LoVo (cell line): ENCODE results near the gene WDR53.
A peak's percentile ranks its signal among the peaks of the same experiment; 100 is the strongest.
"Not testable (repeated sequence)": the region's sequence is repeated elsewhere in the genome, so short reads cannot be mapped to it uniquely, and the experiment has no call there.

ENCODE experiments used
- DNase-seq: peaks from one replicate; pipeline ENCODE4 v3.0.0-alpha.2; 2016; ENCODE audit warnings: low spot score

Gene WDR53

GRCh38 chr3:196558476-196558875 lies 9.9 kb downstream of the WDR53 start:
- no peak for DNase-seq

DNA sequence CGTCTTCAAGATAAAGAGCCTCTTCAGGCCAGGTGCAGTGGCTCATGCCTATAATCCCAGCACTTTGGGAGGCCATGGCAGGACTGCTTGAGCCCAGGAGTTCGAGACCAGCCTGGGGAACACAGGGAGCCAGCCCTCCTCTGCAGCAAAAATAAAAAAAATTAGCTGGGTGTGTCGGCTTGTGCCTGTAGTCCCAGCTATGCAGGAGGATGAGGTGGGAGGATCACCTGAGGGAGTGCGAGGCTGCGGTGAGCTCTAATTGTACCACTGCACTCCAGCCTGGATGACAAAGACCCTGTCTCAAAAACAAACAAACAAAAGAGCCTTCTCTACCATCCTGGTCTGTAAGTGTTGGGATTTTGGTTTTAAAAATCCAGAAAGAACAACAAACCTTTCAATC lies 11.1 kb downstream of the WDR53 start:
- no peak for DNase-seq

DNA sequence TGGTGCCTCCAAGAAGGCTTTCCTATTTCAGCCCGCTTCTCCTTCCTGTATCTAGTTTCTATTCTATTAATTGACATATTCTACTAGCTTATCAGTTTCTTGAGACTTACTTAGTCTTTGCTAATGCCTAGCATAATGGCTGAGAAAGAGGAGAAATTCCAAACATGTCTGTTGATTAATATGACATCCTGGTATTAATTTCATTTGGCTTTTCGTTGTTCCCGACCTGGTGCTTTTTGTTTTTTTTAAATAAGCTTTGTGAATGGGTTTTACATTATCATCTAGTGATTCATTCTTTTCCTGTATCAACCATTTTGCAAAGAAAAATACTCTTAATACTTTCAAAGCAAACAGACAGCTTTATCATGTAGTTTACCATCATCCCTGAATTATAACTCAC lies 13.1 kb downstream of the WDR53 start:
- DNase-seq: no peak

GRCh38 chr3:196554205-196554604 lies 14.1 kb downstream of the WDR53 start:
- DNase-seq: no peak

- DNase-seq: no peak
Measured at GRCh38 chr3:196553551-196553950, 14.8 kb downstream of the WDR53 start.

DNA sequence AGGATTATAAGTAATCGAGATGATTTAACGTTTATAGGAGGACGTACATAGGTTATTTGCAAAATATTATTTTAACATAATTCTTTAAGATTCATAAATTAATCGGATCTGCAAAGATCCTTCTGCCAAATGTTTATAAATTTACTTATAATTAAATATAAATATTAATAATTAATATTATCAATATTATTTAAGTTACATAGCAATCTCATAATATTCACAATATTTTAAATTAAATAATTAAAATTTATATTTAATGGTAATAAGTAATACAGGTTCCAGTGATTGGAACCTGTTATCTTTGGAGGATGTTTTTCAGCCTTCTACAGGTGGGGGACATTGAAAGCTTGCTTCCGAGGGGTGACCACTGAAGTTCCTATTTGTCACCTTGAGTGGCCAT lies 16.1 kb downstream of the WDR53 start:
- DNase-seq: no peak

GRCh38 chr3:196550172-196550571 lies 18.2 kb downstream of the WDR53 start:
- DNase-seq: not testable (repeated sequence)

DNA sequence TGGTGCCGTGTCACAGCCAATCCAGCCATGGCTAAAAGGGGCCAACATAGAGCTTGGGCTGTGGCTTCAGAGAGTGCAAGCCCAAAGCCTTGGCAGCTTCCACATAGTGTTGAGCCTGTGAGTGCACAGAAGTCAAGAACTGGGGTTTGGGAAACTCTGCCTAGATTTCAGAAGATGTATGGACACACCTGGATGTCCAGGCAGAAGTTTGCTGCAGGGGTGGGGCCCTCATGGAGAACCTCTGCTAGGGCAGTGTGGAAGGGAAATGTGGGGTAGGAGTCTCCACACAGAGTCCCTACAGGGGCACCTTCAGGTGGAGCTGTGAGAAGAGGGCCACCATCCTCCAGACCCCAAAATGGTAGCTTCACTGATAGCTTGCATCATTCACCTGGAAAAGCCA lies 19.0 kb downstream of the WDR53 start:
- DNase-seq: not testable (repeated sequence)

GRCh38 chr3:196547067-196547466 lies 21.3 kb downstream of the WDR53 start:
- DNase-seq: no peak

DNA sequence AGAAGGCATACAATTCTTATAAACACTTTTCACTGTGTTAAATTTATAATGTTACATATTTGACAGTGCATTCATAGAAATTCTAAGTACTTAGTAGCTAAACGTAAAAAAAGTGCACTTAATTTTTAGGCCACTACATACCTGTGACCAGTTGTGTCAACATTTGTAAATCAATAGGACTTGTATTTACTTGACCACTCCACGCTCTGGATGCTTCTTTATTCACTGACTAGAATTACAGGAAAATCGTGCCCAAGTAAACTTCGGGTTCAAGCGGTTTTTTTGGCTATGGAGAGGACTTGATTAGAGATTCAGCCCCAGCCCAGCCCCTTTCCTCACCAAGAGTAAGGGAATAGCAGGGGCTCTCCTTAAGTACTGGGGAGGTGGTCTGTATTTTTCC lies 21.8 kb downstream of the WDR53 start:
- DNase-seq: no peak

GRCh38 chr3:196544491-196544992 lies 23.8 kb downstream of the WDR53 start:
- no peak for DNase-seq

DNA sequence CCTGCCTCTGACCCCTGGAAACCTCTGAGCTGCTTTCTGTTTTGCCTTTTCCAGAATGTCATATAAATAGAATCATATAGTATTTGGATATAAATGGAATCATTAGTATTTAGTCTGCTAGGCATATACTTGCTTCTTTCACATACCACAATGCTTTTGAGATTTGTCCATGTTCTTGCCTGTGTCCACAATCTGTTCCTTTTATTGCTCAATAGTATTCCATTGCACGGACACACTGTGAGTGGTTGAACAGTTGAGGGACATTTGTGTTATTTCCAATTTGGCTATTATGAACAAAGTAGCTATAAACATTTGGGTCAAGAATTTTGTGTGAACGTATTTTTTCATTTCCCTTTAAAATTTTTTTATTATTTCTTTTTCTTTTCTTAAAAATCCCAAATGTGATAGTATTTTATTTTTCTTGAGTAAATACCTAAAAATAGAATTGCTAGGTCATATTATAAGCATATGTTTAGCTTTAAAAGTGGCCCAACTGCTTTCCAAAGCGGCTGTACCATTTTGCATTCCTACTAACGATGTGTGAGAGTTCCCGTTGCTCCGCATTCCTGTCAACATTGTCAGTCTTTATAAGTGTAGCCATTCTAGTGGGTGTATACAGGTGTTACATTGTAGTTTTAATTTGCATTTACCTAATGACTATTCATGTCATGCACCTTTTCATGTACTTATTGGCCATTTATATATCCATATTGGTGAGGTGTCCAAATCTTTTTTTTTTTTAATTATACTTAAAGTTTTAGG lies 26.5 kb downstream of the WDR53 start:
- DNase-seq: no peak

DNA sequence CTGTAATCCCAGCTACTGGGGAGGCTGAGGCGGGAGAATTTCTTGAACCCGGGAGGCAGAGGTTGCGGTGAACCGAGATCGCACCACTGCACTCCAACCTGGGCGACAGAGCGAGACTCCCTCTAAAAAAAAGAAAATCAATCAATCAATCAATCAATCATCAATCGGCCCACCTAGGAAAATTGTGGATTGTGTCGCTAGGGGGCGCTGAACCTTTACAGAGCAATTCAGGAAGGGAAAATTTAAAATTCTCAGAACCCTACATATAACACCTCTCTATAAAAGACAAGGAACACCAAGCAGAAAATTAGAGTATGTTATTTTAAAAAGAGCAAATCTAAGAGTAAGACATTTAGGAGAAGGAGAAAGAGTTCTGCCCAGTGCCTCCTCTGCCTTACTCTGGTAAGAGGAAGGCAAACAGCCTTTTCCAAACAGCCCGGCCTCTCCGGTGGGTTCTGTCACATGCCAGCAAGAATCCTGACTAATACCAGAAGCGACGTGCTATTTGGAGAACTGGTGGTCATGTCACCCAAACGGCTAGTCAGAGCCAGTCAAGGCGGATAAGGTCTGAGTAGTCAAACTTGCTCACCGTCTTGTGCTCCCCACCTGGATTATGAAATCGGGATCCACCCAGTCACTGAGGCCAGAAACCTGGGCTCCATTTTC lies 30.9 kb downstream of the WDR53 start:
- DNase-seq: no peak

- no peak for DNase-seq
Measured at GRCh38 chr3:196533260-196533681, 35.1 kb downstream of the WDR53 start.

- no peak for DNase-seq
Measured at GRCh38 chr3:196531418-196531817, 36.9 kb downstream of the WDR53 start.

DNA sequence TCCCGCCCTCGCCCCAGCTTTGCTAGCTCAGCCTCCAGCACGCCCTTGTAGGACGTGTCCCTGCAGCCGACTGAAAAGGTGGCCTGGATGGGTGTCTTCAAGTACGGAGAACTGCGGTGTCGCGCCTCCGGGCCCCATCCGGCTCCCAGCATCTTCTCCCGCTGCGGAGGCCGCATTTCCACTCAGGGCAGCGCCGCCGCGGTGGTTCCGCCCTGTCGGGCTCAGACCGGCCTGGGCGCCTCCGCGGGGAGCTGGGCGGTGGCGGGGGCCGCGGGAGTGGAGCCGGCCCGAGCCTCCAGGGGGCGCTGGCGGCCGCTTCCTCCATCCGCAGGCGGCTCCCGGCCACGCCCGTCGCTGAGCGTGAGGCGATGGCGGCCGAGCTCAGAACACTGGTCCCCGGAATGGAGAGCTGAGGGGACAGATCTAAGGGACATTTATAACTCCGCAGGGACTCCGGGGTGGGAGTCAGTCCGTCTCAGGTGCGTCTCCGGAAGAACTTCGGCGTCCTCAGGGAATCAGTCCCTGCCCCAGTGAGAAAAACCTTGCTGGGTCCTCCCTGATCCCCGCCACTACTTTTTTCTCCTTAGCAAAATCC lies 39.6 kb downstream of the WDR53 start:
- DNase-seq: peak; percentile 86

DNA sequence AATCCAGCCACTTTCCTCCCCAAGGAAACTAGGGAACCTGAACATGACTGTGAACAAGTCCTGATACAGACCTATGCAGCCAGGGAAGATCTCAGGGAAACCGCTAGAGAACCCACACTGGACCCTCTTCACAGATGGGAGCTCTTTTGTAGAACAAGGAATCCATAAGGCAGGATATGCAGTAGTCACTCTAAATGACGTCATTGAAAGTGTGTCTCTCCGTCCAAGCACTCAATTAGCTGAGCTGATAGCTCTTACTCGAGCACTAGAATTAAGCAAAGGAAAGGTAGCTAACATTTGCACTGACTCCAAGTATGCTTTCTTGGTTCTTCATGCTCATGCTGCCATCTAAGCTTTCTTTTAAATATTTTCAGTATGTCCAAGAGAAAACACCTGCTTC lies 43.2 kb downstream of the WDR53 start:
- DNase-seq: no peak

- no peak for DNase-seq
Measured at GRCh38 chr3:196524527-196524926, 43.8 kb downstream of the WDR53 start.

DNA sequence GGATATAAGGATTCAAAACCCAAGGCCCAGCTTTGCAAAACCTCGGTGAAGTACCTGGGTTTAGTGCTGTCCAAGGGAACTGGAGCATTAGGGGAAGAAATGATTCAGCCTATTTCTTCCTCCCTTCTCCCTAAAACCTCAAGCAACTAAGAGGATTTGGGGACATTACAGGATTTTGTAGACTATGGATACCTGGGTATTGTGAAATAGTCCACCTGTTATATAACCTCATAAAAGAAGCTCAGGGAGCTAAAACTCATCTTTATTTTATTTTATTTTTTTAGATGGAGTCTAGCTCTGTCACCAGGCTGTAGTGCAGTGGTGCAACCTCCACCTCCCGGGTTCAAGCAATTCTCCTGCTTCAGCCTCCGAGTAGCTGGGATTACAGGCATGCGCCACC lies 44.5 kb downstream of the WDR53 start:
- DNase-seq: no peak

DNA sequence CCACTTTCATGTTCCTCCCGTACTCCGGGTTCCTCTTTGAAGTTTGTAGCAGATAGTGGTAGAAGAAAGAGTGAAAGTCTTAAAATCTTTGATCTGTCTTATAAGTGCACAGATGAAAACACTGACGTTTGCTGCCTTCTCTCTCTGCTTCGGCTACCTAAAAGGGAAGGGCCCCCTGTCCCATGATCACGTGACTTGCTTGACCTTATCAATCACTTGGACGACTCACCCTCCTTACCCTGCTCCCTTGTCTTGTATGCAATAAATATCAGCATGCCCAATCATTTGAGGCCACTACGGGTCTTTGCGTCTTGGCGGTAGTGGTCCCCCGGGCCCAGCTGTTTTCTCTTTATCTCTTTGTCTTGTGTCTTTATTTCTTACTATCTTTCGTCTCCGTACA lies 47.1 kb downstream of the WDR53 start:
- DNase-seq: not testable (repeated sequence)

DNA sequence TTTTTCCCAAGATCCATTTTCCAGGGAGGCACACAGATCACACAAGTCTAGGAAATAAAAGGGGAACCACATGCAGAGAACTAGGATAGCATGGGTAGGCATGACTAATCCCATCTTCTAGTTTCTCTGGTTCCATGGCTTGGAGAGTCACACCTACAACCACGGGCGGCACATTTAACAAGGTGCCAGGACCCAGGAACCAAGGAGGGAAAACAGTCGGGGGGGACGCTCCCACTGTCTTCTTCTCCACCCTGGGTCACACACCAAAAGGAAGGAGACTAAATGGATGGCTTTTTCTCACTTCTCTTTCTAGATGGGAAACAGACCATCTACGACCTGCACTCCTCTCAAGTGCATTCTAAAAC lies 48.7 kb downstream of the WDR53 start:
- no peak for DNase-seq

DNA sequence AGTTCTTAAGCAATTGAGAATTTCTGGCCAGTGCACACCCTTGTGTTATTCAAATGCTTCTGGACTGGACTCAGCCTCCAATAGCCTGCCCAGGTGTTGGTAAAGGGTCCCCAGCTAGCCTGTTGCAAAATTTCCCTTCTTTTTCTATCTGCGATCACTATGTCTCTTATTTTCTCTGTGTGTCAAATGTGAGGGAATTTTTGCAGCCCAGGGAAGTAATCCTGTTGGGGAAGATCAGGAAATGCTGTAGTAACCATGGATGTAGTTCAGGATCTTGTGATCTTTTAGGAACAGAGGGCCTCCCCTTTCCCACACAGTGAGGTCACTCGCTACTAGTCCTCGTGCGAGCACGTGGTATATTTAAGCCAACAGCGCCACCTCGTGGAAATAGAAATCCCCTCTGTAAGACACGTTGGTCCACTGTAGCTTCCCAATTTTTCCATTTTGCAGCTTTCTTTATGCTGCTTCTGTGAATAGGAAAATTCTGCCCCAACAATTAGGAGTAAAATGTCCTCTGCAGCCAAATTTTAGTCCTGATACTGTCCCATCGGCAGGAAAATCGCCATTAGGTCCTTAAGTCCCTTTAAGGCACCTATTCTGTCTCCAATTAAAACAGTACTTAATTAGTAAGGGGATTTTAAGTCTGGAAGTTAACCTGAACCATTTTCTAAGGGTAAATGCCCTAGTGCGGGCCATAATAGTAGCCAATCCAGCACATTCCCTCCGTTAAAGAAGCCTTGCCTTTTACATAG lies 49.2 kb downstream of the WDR53 start:
- peak; percentile 68 for DNase-seq

GRCh38 chr3:196517919-196518318 lies 50.4 kb downstream of the WDR53 start:
- DNase-seq: no peak
